DND-41 (cell line): ENCODE measurements around the gene GPC6.

Source experiments
- EZH2 ChIP-seq: IDR thresholded peaks from 3 replicates; pipeline ENCODE4 v1.6.1; 2012; ENCODE audit warnings: borderline replicate concordance, low read depth, mild to moderate bottlenecking, moderate library complexity, low read length, inconsistent platforms; ENCODE audit not compliant: severe bottlenecking
- TF ChIP-seq, protein P1 (sequence below): IDR thresholded peaks from 2 replicates; pipeline ENCODE4 v1.5.1; 2012; ENCODE audit warnings: borderline replicate concordance, low read length, moderate library complexity, mild to moderate bottlenecking; ENCODE audit not compliant: poor library complexity, severe bottlenecking; ENCODE audit errors: extremely low read depth

DNA sequence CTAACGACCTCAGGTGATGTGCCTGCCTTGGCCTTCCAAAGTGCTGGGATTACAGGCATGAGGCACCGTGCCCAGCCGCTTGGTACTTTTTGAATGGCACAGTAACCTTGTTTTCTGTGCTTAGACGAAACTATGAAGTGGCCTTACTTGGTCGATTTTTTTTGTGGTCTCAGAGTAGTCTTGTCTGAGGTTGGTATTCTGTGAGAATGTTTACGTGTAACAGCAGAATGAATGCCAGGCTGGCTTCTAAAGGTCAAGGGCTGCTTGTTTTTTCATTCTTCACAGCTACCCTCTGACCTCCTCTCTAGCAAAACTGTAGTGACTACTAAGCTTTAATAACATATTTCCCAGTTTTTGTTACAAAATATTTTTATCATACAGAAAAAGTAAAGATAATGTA is 313.3 kb downstream of the GPC6 start:
- TF ChIP-seq, protein P1, sequence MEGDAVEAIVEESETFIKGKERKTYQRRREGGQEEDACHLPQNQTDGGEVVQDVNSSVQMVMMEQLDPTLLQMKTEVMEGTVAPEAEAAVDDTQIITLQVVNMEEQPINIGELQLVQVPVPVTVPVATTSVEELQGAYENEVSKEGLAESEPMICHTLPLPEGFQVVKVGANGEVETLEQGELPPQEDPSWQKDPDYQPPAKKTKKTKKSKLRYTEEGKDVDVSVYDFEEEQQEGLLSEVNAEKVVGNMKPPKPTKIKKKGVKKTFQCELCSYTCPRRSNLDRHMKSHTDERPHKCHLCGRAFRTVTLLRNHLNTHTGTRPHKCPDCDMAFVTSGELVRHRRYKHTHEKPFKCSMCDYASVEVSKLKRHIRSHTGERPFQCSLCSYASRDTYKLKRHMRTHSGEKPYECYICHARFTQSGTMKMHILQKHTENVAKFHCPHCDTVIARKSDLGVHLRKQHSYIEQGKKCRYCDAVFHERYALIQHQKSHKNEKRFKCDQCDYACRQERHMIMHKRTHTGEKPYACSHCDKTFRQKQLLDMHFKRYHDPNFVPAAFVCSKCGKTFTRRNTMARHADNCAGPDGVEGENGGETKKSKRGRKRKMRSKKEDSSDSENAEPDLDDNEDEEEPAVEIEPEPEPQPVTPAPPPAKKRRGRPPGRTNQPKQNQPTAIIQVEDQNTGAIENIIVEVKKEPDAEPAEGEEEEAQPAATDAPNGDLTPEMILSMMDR, result no peak
- no peak for TF ChIP-seq EZH2
